Measurements from ENCODE around the gene SURF1.

GRCh38 chr9:133305731-133306130 is 50.6 kb downstream of the SURF1 start:
- TF ChIP-seq POLR2A (IDR thresholded peaks at IDR 0.05), result no peak
- no peak for TF ChIP-seq CTCF (IDR thresholded peaks at IDR 0.05)
